HG03159 (cell line): ENCODE data around the gene HNF4A.

Source experiments
- ATAC-seq: cut with Tn5 transposase; IDR thresholded peaks from one replicate; pipeline ENCODE4 v1.9.1; 2021; ENCODE audit warnings: mild to moderate bottlenecking, moderate library complexity; ENCODE audit not compliant: unreplicated experiment

The HNF4A gene

DNA sequence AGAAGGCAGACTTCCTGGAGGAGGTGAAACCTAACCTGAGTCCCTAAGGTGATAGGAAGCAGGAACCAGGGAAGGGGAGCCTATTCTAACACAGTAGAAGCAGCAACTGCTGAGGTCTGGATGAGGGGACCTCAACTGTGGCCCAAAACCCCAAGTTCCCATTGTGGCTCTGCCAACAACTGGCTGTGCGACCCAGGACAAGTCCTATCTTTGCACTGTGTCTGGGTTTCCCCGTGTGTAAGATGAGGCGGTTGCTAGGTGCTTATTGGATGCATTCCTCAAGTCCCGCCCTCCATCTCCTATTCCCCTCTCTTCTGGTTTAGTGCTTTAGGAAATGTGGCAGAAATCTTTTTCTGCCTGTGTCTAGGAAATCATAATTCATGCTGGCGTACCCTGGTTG, 68.0 kb downstream of the HNF4A start:
- ATAC-seq: no peak

DNA sequence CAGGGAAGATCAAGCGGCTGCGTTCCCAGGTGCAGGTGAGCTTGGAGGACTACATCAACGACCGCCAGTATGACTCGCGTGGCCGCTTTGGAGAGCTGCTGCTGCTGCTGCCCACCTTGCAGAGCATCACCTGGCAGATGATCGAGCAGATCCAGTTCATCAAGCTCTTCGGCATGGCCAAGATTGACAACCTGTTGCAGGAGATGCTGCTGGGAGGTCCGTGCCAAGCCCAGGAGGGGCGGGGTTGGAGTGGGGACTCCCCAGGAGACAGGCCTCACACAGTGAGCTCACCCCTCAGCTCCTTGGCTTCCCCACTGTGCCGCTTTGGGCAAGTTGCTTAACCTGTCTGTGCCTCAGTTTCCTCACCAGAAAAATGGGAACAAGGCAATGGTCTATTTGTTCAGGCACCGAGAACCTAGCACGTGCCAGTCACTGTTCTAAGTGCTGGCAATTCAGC, 68.6 kb downstream of the HNF4A start:
- ATAC-seq: no peak

DNA sequence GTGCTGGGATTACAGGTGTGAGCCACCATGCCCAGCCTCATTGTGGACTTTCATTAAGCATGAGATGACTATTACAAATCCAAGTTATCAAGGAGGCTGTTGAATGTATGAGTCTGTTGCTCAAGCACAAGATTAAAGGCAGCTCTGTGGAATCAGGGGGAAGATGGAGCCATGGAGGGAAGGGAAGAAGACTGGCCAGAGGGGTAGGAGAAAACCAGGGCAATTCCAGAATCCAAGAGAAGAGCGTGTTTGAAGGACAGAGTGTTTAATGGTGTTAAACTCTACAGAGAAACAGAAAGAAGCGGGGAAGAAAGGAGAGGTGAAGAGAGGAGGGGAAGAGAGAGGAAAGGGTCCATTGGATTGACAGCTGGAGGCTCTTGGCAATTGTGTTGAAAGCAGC, 70.4 kb downstream of the HNF4A start:
- ATAC-seq: no peak

DNA sequence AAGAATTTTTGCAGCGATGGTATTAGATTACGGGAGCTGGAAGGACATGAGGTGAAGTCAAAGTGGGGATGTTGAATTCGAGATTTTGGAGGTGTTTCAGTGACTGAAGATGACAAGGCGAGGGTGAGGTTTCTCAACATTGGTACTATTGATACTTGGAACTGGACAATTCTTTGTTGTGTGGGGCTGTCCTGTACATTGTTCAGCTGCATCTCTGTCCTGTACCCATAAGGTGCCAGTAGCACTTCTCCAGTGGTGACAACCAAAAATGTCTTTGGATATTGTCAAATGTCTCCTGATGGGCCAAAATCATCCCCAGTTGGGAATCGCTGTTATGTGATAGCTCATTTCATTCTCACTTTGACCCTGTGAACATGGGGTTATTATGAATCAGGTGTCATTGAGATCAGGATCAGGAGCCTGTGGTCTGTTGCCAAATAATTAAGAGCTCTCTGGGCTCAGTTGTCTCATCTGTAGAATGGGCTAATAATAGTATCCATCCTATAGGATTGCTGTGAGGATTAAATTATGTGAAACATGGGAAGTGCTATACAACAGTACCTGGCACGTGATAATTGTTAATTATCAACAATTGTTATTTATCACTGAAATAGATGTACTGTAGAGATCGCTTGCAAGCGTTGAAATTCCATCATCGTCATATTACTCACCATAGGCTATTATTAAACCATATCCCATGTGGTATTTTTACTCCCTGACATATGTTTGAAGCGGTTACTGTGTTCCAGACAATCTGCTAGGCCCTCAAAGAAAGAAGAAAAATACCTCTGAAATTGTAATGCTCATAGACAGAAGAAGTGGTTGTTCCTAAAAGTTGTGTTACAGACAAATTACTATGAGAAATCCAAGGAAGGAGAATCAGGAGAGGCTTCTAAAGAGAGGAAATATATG, 71.6 kb downstream of the HNF4A start:
- ATAC-seq: no peak

DNA sequence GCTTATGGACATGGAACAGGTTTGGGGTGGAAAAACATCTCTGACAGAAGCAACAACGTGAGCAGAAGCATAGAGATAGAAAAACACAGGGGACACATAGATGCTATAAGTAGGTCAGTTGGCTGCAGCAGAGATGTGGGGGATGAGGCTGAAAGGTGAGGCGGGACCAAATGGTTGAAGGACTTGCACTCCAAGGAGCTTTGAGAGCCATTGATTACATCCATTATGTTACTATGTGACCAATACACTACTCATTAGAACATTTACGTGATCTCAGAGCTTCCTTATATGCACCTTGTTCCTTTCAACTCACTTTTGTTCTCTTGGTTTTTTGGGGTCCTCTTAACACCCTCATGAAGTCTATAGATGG, 72.3 kb downstream of the HNF4A start:
- ATAC-seq: no peak

DNA sequence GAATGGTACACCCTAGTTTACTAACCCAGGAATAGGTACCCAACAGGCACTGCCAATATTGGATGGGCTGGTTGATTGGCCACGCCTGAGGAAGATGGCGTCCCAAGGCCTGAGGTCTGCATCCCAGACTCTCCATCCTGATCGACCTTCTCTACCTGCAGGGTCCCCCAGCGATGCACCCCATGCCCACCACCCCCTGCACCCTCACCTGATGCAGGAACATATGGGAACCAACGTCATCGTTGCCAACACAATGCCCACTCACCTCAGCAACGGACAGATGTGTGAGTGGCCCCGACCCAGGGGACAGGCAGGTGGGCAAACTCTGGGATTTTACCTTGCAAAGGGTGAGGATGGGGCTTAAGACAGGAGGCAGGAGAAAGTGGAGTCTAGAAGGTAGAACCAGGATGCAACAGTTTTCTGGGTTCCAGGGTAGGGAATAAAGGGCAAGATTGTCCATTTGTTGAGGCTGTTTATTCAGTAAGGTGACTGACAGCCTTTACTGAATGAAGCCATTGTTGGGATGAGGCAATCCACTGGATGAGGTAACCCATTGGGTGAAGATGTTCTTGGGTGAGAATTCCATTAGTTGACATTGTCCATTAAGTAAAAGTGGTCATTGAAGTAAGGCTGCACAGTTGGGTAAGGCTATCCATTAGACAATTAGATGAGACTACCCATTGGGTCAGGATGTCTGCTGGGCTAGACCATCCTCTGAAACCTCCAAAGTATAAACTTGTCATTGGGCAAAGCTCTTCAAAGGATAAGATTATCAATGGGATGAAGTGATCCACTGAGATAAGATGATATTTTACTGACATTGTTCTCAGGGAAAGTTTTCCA, 72.9 kb downstream of the HNF4A start:
- no peak for ATAC-seq

DNA sequence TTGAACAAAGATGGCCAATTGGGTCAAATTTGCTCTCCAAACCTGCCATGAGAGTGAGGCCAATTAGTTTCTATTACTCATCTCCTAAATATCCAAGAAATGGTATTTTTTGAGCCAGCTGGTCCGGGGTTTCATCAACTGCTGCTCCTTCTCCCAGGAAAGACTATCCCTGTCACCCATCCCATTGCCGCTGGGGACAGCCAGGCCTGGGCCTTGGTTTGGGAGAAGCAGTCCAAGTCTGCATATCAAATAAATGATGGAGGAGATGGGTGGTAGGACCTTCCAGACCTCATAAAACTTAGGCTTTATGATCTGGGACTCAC, 73.5 kb downstream of the HNF4A start:
- ATAC-seq: no peak

DNA sequence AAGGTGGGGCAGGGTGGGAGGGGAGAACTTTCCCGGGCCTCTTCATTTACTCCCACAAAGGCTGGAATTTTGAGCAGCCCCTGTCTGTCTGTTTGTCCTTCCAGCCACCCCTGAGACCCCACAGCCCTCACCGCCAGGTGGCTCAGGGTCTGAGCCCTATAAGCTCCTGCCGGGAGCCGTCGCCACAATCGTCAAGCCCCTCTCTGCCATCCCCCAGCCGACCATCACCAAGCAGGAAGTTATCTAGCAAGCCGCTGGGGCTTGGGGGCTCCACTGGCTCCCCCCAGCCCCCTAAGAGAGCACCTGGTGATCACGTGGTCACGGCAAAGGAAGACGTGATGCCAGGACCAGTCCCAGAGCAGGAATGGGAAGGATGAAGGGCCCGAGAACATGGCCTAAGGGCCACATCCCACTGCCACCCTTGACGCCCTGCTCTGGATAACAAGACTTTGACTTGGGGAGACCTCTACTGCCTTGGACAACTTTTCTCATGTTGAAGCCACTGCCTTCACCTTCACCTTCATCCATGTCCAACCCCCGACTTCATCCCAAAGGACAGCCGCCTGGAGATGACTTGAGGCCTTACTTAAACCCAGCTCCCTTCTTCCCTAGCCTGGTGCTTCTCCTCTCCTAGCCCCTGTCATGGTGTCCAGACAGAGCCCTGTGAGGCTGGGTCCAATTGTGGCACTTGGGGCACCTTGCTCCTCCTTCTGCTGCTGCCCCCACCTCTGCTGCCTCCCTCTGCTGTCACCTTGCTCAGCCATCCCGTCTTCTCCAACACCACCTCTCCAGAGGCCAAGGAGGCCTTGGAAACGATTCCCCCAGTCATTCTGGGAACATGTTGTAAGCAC, 74.1 kb downstream of the HNF4A start:
- no peak for ATAC-seq

DNA sequence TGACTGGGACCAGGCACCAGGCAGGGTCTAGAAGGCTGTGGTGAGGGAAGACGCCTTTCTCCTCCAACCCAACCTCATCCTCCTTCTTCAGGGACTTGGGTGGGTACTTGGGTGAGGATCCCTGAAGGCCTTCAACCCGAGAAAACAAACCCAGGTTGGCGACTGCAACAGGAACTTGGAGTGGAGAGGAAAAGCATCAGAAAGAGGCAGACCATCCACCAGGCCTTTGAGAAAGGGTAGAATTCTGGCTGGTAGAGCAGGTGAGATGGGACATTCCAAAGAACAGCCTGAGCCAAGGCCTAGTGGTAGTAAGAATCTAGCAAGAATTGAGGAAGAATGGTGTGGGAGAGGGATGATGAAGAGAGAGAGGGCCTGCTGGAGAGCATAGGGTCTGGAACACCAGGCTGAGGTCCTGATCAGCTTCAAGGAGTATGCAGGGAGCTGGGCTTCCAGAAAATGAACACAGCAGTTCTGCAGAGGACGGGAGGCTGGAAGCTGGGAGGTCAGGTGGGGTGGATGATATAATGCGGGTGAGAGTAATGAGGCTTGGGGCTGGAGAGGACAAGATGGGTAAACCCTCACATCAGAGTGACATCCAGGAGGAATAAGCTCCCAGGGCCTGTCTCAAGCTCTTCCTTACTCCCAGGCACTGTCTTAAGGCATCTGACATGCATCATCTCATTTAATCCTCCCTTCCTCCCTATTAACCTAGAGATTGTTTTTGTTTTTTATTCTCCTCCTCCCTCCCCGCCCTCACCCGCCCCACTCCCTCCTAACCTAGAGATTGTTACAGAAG, 75.0 kb downstream of the HNF4A start:
- no peak for ATAC-seq

DNA sequence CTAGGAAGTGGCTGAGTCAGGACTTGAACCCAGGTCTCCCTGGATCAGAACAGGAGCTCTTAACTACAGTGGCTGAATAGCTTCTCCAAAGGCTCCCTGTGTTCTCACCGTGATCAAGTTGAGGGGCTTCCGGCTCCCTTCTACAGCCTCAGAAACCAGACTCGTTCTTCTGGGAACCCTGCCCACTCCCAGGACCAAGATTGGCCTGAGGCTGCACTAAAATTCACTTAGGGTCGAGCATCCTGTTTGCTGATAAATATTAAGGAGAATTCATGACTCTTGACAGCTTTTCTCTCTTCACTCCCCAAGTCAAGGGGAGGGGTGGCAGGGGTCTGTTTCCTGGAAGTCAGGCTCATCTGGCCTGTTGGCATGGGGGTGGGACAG, 75.6 kb downstream of the HNF4A start:
- no peak for ATAC-seq

DNA sequence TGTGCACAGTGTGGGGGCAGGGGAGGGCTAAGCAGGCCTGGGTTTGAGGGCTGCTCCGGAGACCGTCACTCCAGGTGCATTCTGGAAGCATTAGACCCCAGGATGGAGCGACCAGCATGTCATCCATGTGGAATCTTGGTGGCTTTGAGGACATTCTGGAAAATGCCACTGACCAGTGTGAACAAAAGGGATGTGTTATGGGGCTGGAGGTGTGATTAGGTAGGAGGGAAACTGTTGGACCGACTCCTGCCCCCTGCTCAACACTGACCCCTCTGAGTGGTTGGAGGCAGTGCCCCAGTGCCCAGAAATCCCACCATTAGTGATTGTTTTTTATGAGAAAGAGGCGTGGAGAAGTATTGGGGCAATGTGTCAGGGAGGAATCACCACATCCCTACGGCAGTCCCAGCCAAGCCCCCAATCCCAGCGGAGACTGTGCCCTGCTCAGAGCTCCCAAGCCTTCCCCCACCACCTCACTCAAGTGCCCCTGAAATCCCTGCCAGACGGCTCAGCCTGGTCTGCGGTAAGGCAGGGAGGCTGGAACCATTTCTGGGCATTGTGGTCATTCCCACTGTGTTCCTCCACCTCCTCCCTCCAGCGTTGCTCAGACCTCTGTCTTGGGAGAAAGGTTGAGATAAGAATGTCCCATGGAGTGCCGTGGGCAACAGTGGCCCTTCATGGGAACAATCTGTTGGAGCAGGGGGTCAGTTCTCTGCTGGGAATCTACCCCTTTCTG, 76.2 kb downstream of the HNF4A start:
- no peak for ATAC-seq

DNA sequence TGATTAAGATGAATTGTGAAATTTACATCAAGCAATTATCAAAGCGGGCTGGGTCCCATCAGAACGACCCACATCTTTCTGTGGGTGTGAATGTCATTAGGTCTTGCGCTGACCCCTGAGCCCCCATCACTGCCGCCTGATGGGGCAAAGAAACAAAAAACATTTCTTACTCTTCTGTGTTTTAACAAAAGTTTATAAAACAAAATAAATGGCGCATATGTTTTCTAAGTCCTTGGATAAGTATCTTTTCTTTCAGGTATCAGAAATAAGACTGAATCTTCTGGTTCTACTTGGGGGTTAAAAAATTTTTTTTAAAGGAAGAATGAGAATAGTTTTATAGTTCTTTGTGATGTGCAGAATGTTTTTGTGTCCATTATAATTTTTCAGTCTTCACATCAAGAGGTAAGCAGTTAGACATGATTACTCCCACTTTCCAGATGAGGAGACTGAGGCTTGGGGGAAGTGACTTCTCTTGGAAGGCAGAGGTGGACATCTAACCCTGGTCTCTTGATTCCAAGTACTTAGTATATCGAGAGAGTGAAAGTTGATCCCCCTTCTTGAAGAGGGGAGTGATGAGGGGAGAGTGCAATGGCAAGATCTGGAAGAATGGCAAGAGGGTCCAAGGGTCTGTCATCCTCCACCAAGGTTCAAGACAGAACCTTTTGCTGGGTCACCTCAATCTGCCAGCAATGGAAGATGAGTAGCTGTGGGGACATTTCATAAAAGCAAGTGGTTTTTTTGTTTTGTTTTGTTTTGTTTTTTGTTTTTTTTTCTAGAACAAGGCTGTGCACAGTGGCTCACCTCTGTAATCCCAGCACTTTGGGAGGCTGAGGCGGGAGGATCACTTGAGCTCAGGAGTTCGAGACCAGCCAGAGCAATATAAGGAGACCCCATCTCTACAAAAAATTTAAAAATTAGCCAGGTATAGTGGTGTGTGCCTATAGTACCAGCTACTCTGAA, 77.4 kb downstream of the HNF4A start:
- no peak for ATAC-seq

DNA sequence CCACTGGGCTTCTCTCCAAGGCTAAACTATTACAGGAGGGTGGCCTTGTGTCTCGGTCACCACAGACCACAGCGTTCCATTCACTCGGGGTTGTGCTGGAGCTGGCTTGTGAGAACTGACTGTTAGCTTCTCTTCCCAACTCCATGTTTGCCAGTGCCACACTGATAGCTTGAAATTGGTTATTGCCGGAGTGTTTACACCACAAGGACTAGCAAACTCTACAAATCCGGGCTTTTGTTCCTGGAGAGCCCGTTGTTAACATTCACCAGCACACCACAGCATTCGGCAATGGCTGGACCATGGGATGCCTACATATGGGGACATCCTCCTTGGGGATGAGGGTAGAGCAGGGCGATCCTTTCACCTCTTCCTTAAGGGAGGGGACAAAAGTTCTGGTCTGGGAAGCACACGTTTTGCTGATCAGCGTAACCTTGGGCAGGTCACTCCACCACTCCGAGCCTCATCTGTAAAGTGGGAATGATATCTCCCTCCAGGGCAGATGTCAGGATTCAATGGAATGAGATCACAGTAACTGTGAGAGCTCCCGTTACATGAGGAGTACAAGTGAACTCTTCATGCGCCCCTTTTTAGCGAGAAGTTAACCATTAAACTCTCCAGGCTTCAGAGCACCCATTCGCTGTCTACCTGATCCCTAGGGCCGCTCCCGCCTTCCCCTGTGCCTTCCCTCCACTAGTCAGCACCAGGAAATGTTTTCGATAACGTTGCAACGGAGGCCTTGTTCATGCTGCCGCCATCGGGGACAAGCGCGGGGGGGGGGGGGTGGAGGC, 78.4 kb downstream of the HNF4A start:
- no peak for ATAC-seq

DNA sequence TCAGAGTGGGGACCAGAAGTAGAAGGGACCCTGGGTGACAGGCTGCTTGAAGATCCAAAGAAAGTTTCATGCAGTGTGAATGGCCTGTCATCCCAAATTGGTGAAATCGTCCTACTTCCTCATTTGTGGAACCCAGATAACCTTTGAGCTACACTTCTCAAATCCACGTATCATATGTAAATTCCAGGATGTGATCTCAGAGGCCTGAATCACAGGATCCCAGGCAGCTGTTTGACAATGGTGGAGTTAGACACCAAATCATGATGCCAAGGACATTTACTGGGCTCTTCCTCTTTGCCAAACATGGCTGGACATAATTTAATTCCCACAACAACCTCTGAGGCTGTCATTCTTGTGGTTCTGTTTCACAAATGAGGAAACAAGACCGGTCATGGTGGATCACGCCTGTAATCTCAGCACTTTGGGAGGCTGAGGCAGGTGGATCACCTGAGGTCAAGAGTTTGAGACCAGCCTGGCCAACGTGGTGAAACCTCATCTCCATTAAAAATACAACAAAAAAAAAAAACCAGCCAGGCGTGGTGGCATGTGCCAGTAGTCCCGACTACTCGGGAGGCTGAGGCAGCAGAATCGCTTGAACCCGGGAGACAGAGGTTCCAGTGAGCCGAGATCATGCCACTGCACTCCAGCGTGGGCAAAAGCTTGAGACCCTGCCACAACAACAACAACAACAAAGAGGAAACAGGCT, 80.3 kb downstream of the HNF4A start:
- no peak for ATAC-seq

DNA sequence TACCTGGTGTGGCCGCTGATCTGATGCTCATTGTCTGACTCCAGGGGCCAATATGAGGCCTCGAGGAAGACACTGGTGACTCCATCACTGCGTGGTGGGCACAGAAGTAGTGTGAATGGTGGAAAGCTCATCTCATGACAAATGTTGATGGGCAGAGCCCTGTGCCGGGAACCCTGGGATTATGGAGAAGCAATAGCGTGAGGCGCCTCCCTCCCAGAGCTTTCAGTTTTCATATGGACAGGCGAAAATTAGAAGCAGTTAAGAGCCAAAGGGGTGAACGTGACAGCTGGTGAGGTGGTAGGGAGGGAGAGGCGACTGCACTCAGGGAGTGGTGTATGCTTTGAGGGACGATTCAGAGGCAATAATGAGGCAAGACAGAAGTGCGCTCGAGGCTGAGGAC, 80.9 kb downstream of the HNF4A start:
- no peak for ATAC-seq

DNA sequence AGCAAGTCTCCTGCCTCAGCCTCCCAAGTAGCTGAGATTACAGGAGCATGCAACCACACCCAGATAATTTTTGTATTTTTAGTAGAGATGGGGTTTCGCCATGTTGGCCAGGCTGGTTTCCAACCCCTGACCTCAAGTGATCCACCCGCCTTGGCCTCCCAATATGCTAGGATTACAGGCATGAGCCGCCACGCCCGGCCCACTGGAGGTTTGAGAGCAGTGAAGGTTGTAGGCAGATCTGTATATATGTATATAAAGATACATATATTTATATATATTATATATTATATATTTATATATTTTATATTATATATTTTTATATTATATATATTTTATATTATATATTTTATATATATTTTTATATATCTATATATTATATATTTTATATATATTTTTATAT, 82.0 kb downstream of the HNF4A start:
- ATAC-seq: no peak

DNA sequence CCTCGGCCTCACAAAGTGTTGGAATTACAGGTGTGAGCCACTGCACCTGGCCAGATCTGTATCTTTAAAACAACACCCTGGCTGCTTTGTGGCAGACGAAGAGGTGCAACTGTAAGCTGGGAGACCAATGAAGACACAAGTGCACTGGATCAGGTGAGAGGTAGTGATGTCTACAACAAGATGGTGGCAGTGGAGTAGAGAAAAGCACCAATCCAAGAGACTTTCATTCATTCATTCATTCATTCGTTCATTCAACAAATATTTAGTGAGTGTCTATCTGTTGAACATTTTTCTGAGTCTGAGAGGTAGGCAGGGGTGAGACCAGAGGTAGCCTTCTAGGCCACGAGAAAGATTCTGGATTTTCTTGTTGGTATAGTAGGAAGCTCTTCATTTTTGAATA, 83.3 kb downstream of the HNF4A start:
- no peak for ATAC-seq
